Memory B cell (primary cell): ENCODE results near the gene PTOV1.

Experiments
- ATAC-seq: fragments of 150-1000 bp; cut with Tn5 transposase; 2 replicates; pipeline ENCODE4 v1.10.0; 2021; ENCODE audit warnings: low read depth, mild to moderate bottlenecking, moderate library complexity
- DNase-seq, 2 donors: peaks; one replicate each; pipeline ENCODE4 v3.0.0; 2022; ENCODE audit warnings: low spot score in 2 of 2
- H3K27ac Mint-ChIP-seq: one replicate; pipeline ENCODE4 v1.8.0; 2022; ENCODE audit warnings: mild to moderate bottlenecking, moderate library complexity, mixed read lengths
- H3K27me3 Mint-ChIP-seq: one replicate; pipeline ENCODE4 v1.8.0; 2022; ENCODE audit warnings: mixed read lengths
- H3K36me3 Mint-ChIP-seq: one replicate; pipeline ENCODE4 v1.8.0; 2022; ENCODE audit warnings: mild to moderate bottlenecking, mixed read lengths
- H3K4me1 Mint-ChIP-seq: one replicate; pipeline ENCODE4 v1.8.0; 2022; ENCODE audit warnings: mixed read lengths
- H3K4me3 Mint-ChIP-seq: one replicate; pipeline ENCODE4 v1.8.0; 2022; ENCODE audit warnings: mild to moderate bottlenecking, moderate library complexity, mixed read lengths
- H3K9me3 Mint-ChIP-seq: one replicate; pipeline ENCODE4 v1.8.0; 2022; ENCODE audit warnings: mixed read lengths

Gene PTOV1

DNA sequence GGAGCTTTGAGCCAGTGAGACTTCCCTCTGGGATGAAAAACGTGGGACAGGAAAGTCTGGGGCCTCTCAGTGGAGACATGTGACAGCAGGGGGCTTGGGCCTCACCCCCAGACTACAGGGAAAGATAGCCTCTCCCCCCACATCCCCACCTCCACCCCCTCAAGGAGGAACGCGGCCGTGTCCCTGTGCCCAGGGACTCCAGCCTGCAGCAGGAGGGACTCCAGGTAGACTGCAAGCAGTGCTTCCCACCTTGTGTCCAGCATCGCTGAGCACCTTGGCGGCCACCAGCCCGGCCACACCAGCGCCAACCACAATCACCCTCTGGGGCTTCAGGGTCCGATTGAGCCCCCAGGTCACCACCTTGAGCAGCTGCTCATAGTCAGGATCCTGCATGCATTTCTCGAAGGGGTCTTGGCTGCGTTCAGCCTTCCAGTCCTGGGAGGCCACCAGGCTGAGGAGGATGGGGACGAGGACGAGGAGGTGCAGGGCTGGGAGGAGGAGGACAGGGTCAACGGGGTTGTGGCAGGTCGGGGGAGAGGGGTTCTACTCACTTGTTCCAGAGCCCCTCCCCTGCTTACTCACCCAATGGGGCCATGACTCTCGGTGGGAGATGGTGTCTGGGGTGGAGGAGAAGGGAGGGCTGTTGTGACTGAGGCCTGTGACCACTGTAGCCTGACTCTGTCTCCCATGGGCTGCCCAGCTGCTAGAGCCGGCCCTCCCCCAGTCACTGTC, 44.8 kb downstream of the PTOV1 start:
- Mint-ChIP-seq H3K9me3 (no peaks in the 10 kb centered on the region), H3K27me3 (peaks cover 6% of the 10 kb centered on the region), H3K27ac (peak overlapping the region; percentile 98), H3K4me3 (peak overlapping the region; percentile 82), H3K4me1 (peaks cover 38% of the 10 kb centered on the region), H3K36me3 (no peaks in the 10 kb centered on the region)
- ATAC-seq: no peak
- no peak for DNase-seq

DNA sequence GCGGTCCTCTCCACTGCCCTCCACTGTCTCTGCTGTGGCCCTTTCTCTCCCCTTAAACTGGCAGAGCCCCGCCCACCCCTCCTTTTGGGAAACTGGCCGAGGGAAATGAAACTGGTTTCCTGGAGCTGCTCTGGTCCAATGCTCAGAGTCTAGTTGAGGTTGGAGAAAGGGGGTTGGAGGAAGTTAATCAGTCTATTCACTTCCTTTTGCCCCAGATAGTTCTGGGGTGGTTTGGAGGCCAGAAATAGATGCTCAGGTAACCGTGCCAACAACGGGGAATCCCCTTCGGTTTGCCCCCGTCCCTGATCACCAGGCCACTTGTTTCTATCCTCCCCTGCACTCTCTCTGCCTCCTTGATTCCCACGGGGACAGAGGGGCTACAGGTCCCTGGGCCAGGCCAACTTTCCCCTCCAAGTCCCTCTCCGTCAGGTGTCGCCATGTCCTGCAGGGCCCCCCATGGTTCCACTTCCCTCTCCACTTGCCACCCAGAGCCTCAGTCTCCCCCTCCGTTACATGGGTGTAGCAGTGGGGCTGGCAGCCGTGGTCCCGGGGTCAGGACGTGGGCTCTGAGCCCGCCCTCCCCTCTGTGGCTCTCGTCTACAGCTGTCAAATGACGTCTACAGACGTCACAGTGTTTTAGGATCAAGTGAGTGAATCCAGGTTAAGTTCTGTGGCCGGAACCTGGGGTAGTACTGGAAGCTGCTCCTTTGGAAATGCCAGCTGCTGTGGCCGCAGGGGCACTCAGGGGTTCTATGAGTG, 46.1 kb downstream of the PTOV1 start, which contains the start of gene IL4I1:
TSS of gene IL4I1 (minus strand) at position 25 of the 759 bp plus-strand sequence. CDS start 727 bp downstream, outside the sequence.
- Mint-ChIP-seq H3K4me1 (peaks cover 38% of the 10 kb centered on the region), H3K27me3 (peaks cover 6% of the 10 kb centered on the region), H3K27ac (peak within 1 kb of the TSS; percentile 98), H3K4me3 (peak within 1 kb of the TSS; percentile 82), H3K36me3 (no peaks in the 10 kb centered on the region), H3K9me3 (no peaks in the 10 kb centered on the region)
- peak; percentile 79 for ATAC-seq
- peak; percentile 72 to 76 for DNase-seq

DNA sequence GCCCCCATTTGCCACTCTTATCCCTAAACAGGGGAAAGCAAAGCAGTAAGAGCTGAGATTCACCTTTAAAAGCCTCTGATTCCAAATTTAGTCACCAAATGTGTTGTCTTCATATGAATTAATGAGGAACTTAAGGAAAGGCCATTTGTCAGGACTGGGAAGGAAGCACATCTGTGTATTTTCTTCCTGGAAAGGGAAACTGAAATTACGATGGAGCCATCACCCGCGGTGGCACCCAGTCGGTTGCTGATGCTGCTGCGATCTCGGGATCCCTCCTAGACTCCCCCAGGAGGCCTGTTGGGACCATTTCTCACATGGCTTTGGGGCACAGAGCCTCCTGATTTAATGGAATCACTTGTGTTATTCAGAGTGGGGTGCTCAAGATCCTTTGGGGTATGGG, 53.2 kb downstream of the PTOV1 start:
- no peaks in the 10 kb centered on the region for H3K9me3 Mint-ChIP-seq
- no peak for ATAC-seq
- H3K4me3 Mint-ChIP-seq: no peak overlapping the region
- no peaks in the 10 kb centered on the region for H3K27me3 Mint-ChIP-seq
- no peak for DNase-seq
- H3K36me3 Mint-ChIP-seq: peaks cover 6% of the 10 kb centered on the region
- no peak overlapping the region for H3K27ac Mint-ChIP-seq
- H3K4me1 Mint-ChIP-seq: peaks cover 26% of the 10 kb centered on the region

DNA sequence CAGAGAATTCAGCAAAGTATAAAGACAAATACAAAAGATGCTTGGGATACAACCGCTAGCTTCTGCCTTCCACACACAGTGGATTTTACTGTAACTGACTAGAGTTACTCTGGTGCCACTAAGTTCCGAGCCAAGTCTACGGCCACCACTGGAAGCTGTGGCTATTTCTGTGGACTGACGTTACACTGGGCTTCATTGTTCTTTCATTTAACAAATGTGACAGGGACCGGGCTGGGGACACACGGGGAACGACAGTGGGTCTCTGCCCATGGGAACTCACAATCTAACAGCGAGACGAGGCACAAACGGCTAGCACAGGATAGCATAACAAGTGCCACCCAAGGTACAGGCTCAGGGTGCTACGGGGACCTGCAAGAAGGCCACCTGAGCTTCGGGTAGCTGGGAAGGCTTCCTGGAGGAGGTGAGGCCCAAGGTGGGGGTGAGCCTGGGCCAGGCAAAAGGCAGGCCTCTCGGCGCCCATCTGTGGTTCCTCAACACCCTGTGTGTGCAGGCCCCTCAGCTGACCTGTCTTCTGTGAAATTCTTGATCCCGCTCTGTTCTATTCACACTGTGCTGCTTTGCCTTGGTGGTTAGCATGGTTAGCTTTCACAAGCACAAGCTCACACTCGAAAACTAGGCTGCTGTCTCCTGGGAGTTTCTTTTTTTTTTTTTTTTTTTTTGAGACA, 56.1 kb downstream of the PTOV1 start:
- H3K27me3 Mint-ChIP-seq: no peaks in the 10 kb centered on the region
- peaks cover 6% of the 10 kb centered on the region for H3K36me3 Mint-ChIP-seq
- DNase-seq (no peak), ATAC-seq (no peak)
- H3K27ac Mint-ChIP-seq: peak overlapping the region; percentile 70
- no peaks in the 10 kb centered on the region for H3K9me3 Mint-ChIP-seq
- H3K4me3 Mint-ChIP-seq: peak overlapping the region; percentile 37
- peaks cover 41% of the 10 kb centered on the region for H3K4me1 Mint-ChIP-seq

DNA sequence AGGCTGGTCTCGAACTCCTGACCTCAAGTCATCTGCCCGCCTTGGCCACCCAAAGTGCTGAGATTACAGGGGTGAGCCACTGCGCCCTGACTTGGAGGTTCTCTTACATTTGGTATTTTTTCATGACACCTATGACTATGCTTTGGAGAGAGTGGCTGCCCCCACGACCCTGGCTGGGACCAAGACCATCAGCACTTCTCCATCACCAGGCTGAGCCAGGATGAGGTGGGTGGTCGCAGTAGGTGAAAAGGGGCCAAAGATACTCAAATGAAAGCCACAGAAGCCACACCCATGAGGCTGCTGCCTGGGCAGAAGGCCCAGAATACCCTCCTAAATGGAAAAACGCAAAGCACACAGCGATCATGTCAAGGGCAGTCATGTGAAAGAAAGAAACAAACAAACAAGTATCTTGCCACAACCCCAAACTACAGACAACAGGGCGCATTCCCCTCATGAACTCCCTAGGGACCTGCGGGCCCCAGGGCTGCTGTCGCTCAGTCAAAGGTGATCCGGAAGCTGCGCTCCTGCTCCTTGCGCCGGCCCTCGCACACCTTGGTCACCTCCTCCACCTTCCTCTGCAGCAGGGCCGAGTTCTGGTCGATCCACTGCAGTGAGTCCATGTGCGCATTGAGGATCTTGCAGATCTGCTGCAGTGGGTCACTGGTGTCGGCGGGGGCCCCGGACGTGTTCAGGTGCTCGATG, 56.9 kb downstream of the PTOV1 start:
- H3K27me3 Mint-ChIP-seq: no peaks in the 10 kb centered on the region
- H3K4me3 Mint-ChIP-seq: peak overlapping the region; percentile 59
- H3K36me3 Mint-ChIP-seq: peaks cover 6% of the 10 kb centered on the region
- ATAC-seq (peak; percentile 61), DNase-seq (no peak)
- H3K4me1 Mint-ChIP-seq: peaks cover 42% of the 10 kb centered on the region
- H3K27ac Mint-ChIP-seq: peak overlapping the region; percentile 84
- H3K9me3 Mint-ChIP-seq: no peaks in the 10 kb centered on the region

DNA sequence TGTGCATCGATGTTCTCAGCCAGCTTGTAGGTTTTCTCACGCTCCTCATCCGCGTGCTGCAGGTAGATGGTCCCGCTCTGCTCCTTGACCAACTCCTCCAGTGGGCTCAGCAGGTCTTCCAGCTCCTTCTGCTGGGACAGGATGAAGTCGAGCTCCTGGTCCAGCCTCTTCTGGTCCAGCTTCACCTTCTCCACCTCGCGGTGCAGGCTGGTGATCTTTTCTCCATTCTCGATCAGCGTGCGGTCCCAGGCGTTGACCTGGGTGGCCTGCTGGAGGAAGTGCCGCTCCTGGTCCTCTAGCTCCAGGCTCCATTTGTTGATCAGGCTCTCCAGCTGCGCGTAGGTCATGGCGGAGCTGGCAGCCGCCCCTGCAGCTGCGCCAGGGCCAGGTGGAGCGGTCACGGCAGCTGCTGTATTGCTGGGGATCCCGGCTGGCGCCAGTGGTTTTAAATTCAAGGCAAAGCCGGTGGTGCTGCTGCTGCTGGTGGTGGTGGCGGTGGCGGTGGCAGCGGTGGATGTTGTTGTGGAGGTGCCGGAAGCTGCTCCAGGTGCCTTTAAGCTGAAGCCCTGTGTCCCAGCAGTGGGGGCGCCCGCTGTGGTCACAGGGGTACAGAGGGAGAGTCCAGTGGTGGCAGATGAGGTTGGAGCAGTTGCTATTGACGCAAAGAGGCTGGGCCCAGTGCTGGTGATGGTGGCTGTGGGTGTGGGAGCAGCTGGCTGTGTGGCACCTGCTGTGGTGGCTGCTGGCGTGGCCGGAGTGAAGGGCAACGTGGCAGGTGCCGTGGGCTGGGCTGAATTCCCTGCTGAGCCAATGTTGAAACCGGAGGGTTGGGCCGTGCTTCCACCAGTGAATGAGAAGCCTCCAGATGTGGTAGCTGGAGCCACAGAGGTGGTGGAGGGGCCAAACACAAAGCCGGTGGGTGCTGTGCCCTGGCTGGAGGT, 57.8 kb downstream of the PTOV1 start:
- Mint-ChIP-seq H3K27me3 (no peaks in the 10 kb centered on the region), H3K27ac (peak overlapping the region; percentile 84), H3K4me3 (peak overlapping the region; percentile 59), H3K9me3 (no peaks in the 10 kb centered on the region), H3K36me3 (peaks cover 8% of the 10 kb centered on the region), H3K4me1 (peaks cover 48% of the 10 kb centered on the region)
- no peak for ATAC-seq
- DNase-seq: no peak

DNA sequence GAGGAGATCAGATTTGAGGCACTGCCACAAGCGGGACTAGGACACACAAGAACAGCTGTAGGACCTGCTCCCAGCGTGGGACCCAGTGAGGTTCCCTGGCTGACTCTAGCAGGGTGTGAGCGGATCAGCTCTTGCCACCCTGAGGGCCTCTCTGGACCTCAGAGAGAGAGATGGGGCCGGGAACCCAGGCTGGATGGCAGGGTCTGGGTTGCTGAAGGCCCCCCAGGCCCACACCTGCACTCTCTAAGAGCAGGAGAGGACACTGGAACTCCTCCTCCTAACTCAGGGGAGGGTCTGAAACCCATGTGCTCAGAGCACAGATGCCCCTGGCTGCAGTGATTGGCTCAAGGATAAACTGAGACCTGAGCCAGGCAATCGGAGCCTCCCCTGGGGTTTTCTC, 59.2 kb downstream of the PTOV1 start:
- Mint-ChIP-seq H3K36me3 (peaks cover 11% of the 10 kb centered on the region), H3K4me1 (peaks cover 49% of the 10 kb centered on the region), H3K4me3 (no peak overlapping the region), H3K27me3 (no peaks in the 10 kb centered on the region), H3K27ac (no peak overlapping the region), H3K9me3 (no peaks in the 10 kb centered on the region)
- ATAC-seq (no peak), DNase-seq (no peak)
